Sigmoid colon (tissue), 7 donors: ENCODE measurements around the gene GBX1. TPM values are rescaled to one million over a fixed set of nuclear protein-coding genes. Genes with fewer than 3 reads are reported as not detected.

Experiments
- DNase-seq: peaks from one replicate; pipeline ENCODE4 v3.0.0-alpha.2; 2019
- H3K27ac ChIP-seq, 4 donors: fragments of 200-600 bp; sonication (generic); one replicate each; pipeline ENCODE4 v1.5.1; 2016 to 2019; ENCODE audit warnings: mild to moderate bottlenecking in 1 of 4
- H3K27me3 ChIP-seq, 3 donors: fragments of 200-600 bp; sonication (generic); one replicate each; pipeline ENCODE4 v1.5.1; 2019; ENCODE audit warnings: mild to moderate bottlenecking in 1 of 3
- H3K36me3 ChIP-seq, 4 donors: fragments of 200-600 bp; sonication (generic); one replicate each; pipeline ENCODE4 v1.5.1; 2016 to 2019
- H3K4me1 ChIP-seq, 4 donors: fragments of 200-600 bp; sonication (generic); one replicate each; pipeline ENCODE4 v1.5.1; 2017 to 2019
- H3K4me3 ChIP-seq, 4 donors: fragments of 200-600 bp; sonication (generic); one replicate each; pipeline ENCODE4 v1.5.1; 2017 to 2019; ENCODE audit warnings: mild to moderate bottlenecking in 2 of 4, moderate library complexity in 1 of 4
- H3K9me3 ChIP-seq, 4 donors: fragments of 200-600 bp in 3 of 4; sonication (generic) in 3 of 4; one replicate each; pipeline versions ENCODE4 v1.5.1 to v1.6.1; 2013 to 2019
- EP300 ChIP-seq, 4 donors: sonication (generic); formaldehyde crosslinking; IDR thresholded peaks; one replicate each; pipeline ENCODE4 v1.6.1; 2017; ENCODE audit warnings: antibody characterized with exemption in 4 of 4
- POLR2A ChIP-seq, 2 donors: fragments of 450-650 bp; IDR thresholded peaks; one replicate each; pipeline ENCODE4 v1.6.1; 2016; ENCODE audit warnings: antibody characterized with exemption in 2 of 2, mild to moderate bottlenecking in 2 of 2, moderate library complexity in 2 of 2
- POLR2AphosphoS5 ChIP-seq, 4 donors: sonication (generic); formaldehyde crosslinking; IDR thresholded peaks; one replicate each; pipeline ENCODE4 v1.6.1; 2017; ENCODE audit warnings: antibody characterized with exemption in 4 of 4
- WGBS, 2 donors: extraction: QIAGEN DNeasy Blood & Tissue Kit; methylation state at CpG; one replicate each; pipeline ENCODE4 v1.1.7; 2013; 5-methylcytosine and 5-hydroxymethylcytosine counted together
- intact Hi-C: fragments of 100-400 bp; cut with DNase I; formaldehyde crosslinking; loops from one replicate; pipeline ENCODE4 v1.15.1; 2023
- polyA plus RNA-seq, 3 donors: library from polyadenylated mRNA; stranded (reverse); fragments of 200-250 nt; gene quantifications; one replicate each; pipeline ENCODE4 v1.2.3, GENCODE V29; 2013
- total RNA-seq, 4 donors: library from RNA; depleted of rRNA; stranded (reverse); fragments of >200 nt; gene quantifications; one replicate each; pipeline ENCODE4 v1.1.0, GENCODE V29; 2016
- TF ChIP-seq, protein P1 (sequence below), 4 experiments: fragments of 450-650 bp in 3 of 4; fragments of 200-600 bp in 1 of 4; IDR thresholded peaks; one replicate each; pipeline ENCODE4 v1.5.1; 2016 to 2019; ENCODE audit warnings: antibody characterized with exemption in 4 of 4, mild to moderate bottlenecking in 3 of 4, moderate library complexity in 2 of 4
- donor health status: healthy with polysubstance abuse.
- donor health status: Bipolar disorder and iron deficiency.
- donor health status: healthy.

The GBX1 gene
- total and polyA plus RNA-seq, 7 donors: not detected

DNA sequence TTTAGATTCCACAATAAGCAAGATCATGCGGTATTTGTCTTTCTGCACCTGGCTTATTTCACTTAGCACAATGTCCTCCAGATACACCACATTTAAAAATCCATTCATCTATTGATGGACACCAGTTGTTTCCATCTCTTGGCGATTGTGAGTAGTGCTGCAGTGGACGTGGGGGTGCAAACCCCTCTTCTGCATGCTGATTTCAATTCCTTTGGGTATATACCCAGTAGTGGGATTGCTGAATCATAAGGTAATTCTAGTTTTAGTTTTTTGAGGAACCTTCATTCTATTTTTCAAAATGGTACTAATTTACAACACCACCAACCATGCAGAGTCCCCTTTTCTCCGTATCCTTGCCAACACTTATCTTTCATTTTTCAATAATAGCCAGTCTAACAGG is 21.5 kb upstream of the GBX1 start:
- intact Hi-C loops: no loop called here
- 74 to 79% methylated on average over 4 of the region's 4 CpGs for WGBS, 2 donors
- no peaks in the 10 kb centered on the region for H3K9me3 ChIP-seq
- H3K27me3 ChIP-seq: no peaks in the 10 kb centered on the region
- no peak for DNase-seq
- no peak for TF ChIP-seq EP300 (IDR thresholded peaks at IDR 0.05)
- no peaks in the 10 kb centered on the region for H3K4me1 ChIP-seq
- no peaks in the 10 kb centered on the region for H3K36me3 ChIP-seq
- no peak overlapping the region for H3K4me3 ChIP-seq
- no peak overlapping the region for H3K27ac ChIP-seq

- TF ChIP-seq POLR2A (IDR thresholded peaks at IDR 0.05) (no peak), POLR2AphosphoS5 (IDR thresholded peaks at IDR 0.05) (no peak), EP300 (IDR thresholded peaks at IDR 0.05) (no peak)
- TF ChIP-seq, protein P1, sequence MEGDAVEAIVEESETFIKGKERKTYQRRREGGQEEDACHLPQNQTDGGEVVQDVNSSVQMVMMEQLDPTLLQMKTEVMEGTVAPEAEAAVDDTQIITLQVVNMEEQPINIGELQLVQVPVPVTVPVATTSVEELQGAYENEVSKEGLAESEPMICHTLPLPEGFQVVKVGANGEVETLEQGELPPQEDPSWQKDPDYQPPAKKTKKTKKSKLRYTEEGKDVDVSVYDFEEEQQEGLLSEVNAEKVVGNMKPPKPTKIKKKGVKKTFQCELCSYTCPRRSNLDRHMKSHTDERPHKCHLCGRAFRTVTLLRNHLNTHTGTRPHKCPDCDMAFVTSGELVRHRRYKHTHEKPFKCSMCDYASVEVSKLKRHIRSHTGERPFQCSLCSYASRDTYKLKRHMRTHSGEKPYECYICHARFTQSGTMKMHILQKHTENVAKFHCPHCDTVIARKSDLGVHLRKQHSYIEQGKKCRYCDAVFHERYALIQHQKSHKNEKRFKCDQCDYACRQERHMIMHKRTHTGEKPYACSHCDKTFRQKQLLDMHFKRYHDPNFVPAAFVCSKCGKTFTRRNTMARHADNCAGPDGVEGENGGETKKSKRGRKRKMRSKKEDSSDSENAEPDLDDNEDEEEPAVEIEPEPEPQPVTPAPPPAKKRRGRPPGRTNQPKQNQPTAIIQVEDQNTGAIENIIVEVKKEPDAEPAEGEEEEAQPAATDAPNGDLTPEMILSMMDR (IDR thresholded peaks at IDR 0.05): no peak
- Histone ChIP-seq H3K27ac (no peak overlapping the region), H3K9me3 (no peaks in the 10 kb centered on the region), H3K27me3 (no peaks in the 10 kb centered on the region), H3K4me1 (no peaks in the 10 kb centered on the region), H3K36me3 (no peaks in the 10 kb centered on the region), H3K4me3 (no peak overlapping the region)
- DNase-seq: no peak
- WGBS, 2 donors: 50 to 52% methylated on average over 5 of the region's 5 CpGs
- intact Hi-C loops: no loop called here
These were observed 20.7 kb upstream of the GBX1 start for GRCh38 chr7:151188252-151188542.

GRCh38 chr7:151187409-151188251 is 20.1 kb upstream of the GBX1 start:
- Histone ChIP-seq H3K4me3 (no peak overlapping the region), H3K27ac (no peak overlapping the region), H3K36me3 (no peaks in the 10 kb centered on the region), H3K9me3 (no peaks in the 10 kb centered on the region), H3K27me3 (no peaks in the 10 kb centered on the region), H3K4me1 (no peaks in the 10 kb centered on the region)
- WGBS, 2 donors: 69 to 79% methylated on average over 22 of the region's 22 CpGs
- TF ChIP-seq POLR2AphosphoS5 (IDR thresholded peaks at IDR 0.05) (no peak), EP300 (IDR thresholded peaks at IDR 0.05) (no peak)
- intact Hi-C loops: no loop called here
- no peak for DNase-seq

GRCh38 chr7:151186640-151187408 is 19.3 kb upstream of the GBX1 start, which contains the start of gene ASB10:
Gene ASB10 (minus strand): TSS chr7:151187250. CDS start chr7:151187130, 120 bp downstream.
- no peaks in the 10 kb centered on the region for H3K36me3 ChIP-seq
- intact Hi-C loops: no loop called here
- no peak for DNase-seq
- no peak within 1 kb of the TSS for H3K4me3 ChIP-seq
- no peaks in the 10 kb centered on the region for H3K4me1 ChIP-seq
- no peaks in the 10 kb centered on the region for H3K27me3 ChIP-seq
- TF ChIP-seq POLR2AphosphoS5 (IDR thresholded peaks at IDR 0.05) (no peak), EP300 (IDR thresholded peaks at IDR 0.05) (no peak), POLR2A (IDR thresholded peaks at IDR 0.05) (no peak)
- TF ChIP-seq, protein P1 (IDR thresholded peaks at IDR 0.05): no peak
- WGBS, 2 donors: 85 to 86% methylated on average over 22 of the region's 22 CpGs
- H3K9me3 ChIP-seq: no peaks in the 10 kb centered on the region
- H3K27ac ChIP-seq: no peak within 1 kb of the TSS

DNA sequence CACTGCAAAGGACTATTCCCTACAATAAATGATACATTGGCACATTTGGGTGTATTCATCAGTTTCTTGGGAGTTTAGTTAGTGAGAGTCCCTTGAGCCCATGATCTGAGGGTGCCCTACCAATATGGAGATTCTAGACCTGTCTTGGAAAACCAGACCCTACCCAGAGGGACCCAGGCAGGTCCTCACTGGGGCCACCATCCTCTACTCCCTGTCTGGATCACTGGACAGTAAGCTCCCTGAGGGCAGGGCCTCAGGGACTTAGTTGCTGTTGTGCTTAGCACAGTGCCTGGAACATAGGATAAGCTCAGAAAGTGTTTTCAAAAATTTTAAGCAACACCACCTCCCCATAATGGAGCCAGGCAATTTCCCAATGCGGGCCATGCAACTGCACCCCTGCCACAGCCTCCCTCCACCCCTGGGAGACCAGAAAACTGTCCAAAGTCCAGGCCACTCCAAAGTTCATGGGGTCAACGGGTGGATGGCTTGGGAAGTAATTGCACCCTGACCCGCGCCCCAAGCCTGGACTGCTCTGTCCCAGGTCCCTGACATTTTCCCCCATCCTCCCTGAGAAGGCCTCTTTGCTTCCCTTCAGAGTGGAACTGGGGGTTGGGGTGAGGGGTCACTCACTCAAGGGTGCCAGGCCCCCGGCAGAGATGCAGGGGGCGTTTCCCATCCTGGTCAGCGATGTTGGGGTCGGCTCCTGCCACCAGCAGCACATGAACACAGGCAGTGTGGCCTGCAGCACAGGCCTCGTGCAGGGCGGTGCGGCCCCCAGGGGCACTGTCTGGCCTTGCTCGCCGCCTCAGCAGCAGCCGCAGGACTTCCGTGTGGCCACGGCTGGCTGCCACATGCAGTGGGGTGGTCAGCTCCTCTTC is 18.5 kb upstream of the GBX1 start:
- intact Hi-C loops: no loop called here
- Histone ChIP-seq H3K27me3 (peaks cover 0 to 3% (median 0%) of the 10 kb centered on the region in 3 donors), H3K4me3 (no peak overlapping the region), H3K27ac (no peak overlapping the region), H3K36me3 (no peaks in the 10 kb centered on the region), H3K9me3 (no peaks in the 10 kb centered on the region), H3K4me1 (no peaks in the 10 kb centered on the region)
- TF ChIP-seq EP300 (IDR thresholded peaks at IDR 0.05) (no peak), POLR2AphosphoS5 (IDR thresholded peaks at IDR 0.05) (no peak), POLR2A (IDR thresholded peaks at IDR 0.05) (no peak)
- TF ChIP-seq, protein P1 (IDR thresholded peaks at IDR 0.05): no peak
- WGBS, 2 donors: 86 to 88% methylated on average over 16 of the region's 16 CpGs
- no peak for DNase-seq
